ENCODE measurements around the gene KIF3A. TPM values are rescaled to one million over a fixed set of nuclear protein-coding genes. Genes with fewer than 3 reads are reported as not detected.

KIF3A gene
- total and polyA plus RNA-seq, 4 donors: 0.58 to 1.2 (median 0.86) TPM

GRCh38 chr5:132679166-132679565 lies 58.2 kb downstream of the KIF3A start:
- WGBS: 94% methylated on average over 7 of the region's 7 CpGs
- no peak overlapping the region for H3K4me3 ChIP-seq (ENCODE audit: low read depth in 1 of 3, low read length in 3 of 3)
- no peaks in the 10 kb centered on the region for H3K36me3 ChIP-seq (ENCODE audit: control insufficient read depth in 4 of 4, insufficient read depth in 3 of 4, low read depth in 1 of 4, low read length in 3 of 4)
- H3K9me3 ChIP-seq (ENCODE audit: control insufficient read depth in 4 of 4, low read length in 3 of 4): no peaks in the 10 kb centered on the region
- H3K27me3 ChIP-seq (ENCODE audit: control insufficient read depth in 4 of 4, insufficient read depth in 4 of 4, low read length in 3 of 4): no peaks in the 10 kb centered on the region
- H3K27ac ChIP-seq (ENCODE audit: low read depth in 1 of 2, low read length in 2 of 2): no peak overlapping the region
- no peak overlapping the region for H3K9ac ChIP-seq (ENCODE audit: low read depth in 1 of 2, low read length in 2 of 2)
- TF ChIP-seq FOXA1 (IDR thresholded peaks at IDR 0.05): no peak
- no peak for TF ChIP-seq HNF4A (conservative IDR thresholded peaks at IDR 0.05)
- no peak for TF ChIP-seq RXRA (IDR thresholded peaks at IDR 0.05)
- DNase-seq (ENCODE audit: low spot score): no peak
- H3K4me1 ChIP-seq (ENCODE audit: control insufficient read depth in 4 of 4, insufficient read depth in 4 of 4, low read length in 3 of 4): no peaks in the 10 kb centered on the region

GRCh38 chr5:132678735-132679134 lies 58.6 kb downstream of the KIF3A start:
- no peak for TF ChIP-seq RAD21 (IDR thresholded peaks at IDR 0.05)
- TF ChIP-seq TAF1 (conservative IDR thresholded peaks at IDR 0.05): no peak
- TF ChIP-seq SP1 (IDR thresholded peaks at IDR 0.05): no peak
- no peak for TF ChIP-seq NR2F2 (IDR thresholded peaks at IDR 0.05)
- TF ChIP-seq RXRA (IDR thresholded peaks at IDR 0.05): no peak
- no peak for TF ChIP-seq ZBTB33 (IDR thresholded peaks at IDR 0.05)
- no peak for TF ChIP-seq FOXA2 (IDR thresholded peaks at IDR 0.05)
- TF ChIP-seq JUND (IDR thresholded peaks at IDR 0.05): no peak
- TF ChIP-seq REST (IDR thresholded peaks at IDR 0.05): no peak
- no peak for TF ChIP-seq HNF4A (conservative IDR thresholded peaks at IDR 0.05)
- TF ChIP-seq HNF4G (IDR thresholded peaks at IDR 0.05): no peak
- TF ChIP-seq ATF3 (IDR thresholded peaks at IDR 0.05): no peak
- no peak for TF ChIP-seq MAX (IDR thresholded peaks at IDR 0.05)
- no peak for TF ChIP-seq GABPA (IDR thresholded peaks at IDR 0.05 in 1 of 2, conservative IDR thresholded peaks at IDR 0.05 in 1 of 2)
- no peak for TF ChIP-seq CTCF (IDR thresholded peaks at IDR 0.05; ENCODE audit: low read depth, low read length, missing input control)
- no peak for TF ChIP-seq FOXA1 (IDR thresholded peaks at IDR 0.05)
- no peak for TF ChIP-seq YY1 (IDR thresholded peaks at IDR 0.05)
- no peak for TF ChIP-seq EGR1 (IDR thresholded peaks at IDR 0.05; ENCODE audit: low read depth in 2 of 2)

More at GRCh38 chr5:132678735-132679134, 58.6 kb downstream of the KIF3A start:
- H3K4me1 ChIP-seq (ENCODE audit: control insufficient read depth in 4 of 4, insufficient read depth in 4 of 4, low read length in 3 of 4): no peaks in the 10 kb centered on the region
- H3K27ac ChIP-seq (ENCODE audit: low read depth in 1 of 2, low read length in 2 of 2): no peak overlapping the region
- H3K36me3 ChIP-seq (ENCODE audit: control insufficient read depth in 4 of 4, insufficient read depth in 3 of 4, low read depth in 1 of 4, low read length in 3 of 4): no peaks in the 10 kb centered on the region
- H3K9ac ChIP-seq (ENCODE audit: low read depth in 1 of 2, low read length in 2 of 2): no peak overlapping the region
- no peaks in the 10 kb centered on the region for H3K9me3 ChIP-seq (ENCODE audit: control insufficient read depth in 4 of 4, low read length in 3 of 4)
- H3K27me3 ChIP-seq (ENCODE audit: control insufficient read depth in 4 of 4, insufficient read depth in 4 of 4, low read length in 3 of 4): no peaks in the 10 kb centered on the region
- WGBS: 93% methylated on average over 1 of the region's 1 CpG
- no peak overlapping the region for H3K4me3 ChIP-seq (ENCODE audit: low read depth in 1 of 3, low read length in 3 of 3)
- no peak for DNase-seq (ENCODE audit: low spot score)

All from liver (tissue), 9 donors.